Stimulated activated CD8-positive, alpha-beta memory T cell treated with anti-CD3 and anti-CD28 coated beads, Interleukin-7, amount 100 ng/mL, for 24 hours (primary cell): ENCODE measurements around the gene SRP68.
"Not testable (repeated sequence)": the region's sequence is repeated elsewhere in the genome, so short reads cannot be mapped to it uniquely, and the experiment has no call there.

Source experiments
- DNase-seq: peaks from one replicate; pipeline ENCODE4 v3.0.0-alpha.2; 2020; ENCODE audit warnings: low read depth

SRP68 gene

GRCh38 chr17:76089680-76090516, 17.6 kb upstream of the SRP68 start:
- no peak for DNase-seq

GRCh38 chr17:76088868-76089576, 16.7 kb upstream of the SRP68 start:
- no peak for DNase-seq

GRCh38 chr17:76088041-76088867, 15.9 kb upstream of the SRP68 start:
- DNase-seq, result no peak

DNA sequence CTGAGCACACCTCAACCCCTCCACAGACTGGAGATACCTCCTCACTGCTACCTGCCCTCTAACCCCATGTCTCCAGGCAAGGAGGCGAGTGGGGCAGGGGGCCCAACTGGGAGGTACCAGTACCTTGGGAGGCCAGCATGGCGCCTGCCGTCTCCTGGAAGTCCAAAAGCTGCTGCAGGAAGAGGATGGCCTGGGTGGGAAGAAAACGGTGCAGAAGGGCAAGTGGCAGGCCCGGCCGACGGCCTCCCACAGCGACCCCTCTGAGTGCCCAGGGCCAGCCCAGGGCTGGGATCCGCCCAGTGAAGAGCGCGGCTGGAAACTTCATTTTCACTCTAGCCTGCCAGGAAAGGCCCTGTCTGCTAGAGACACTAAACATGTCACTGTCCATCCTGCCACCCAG, 15.2 kb upstream of the SRP68 start:
- no peak for DNase-seq

DNA sequence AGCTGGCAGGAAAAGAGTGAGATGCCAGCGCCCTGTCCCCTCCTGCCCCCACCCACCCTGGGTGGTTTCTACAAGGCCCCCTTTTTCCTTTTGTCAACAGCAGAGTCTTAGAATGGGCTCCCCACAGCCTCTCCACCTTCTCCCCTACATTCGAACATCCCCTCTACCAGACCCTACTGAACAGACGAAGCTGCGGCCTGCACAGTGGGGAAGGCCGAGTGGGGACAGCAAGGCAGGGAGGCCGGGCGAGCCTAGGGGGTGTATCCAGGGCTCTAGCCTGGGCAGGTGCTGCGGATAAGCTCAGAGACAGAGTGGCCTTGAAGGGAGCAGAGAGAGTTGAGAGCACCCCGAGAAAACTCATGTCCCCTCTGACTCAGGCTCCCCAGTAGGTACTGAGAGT, 14.1 kb upstream of the SRP68 start:
- DNase-seq, result no peak

GRCh38 chr17:76085731-76086366, 13.5 kb upstream of the SRP68 start:
- no peak for DNase-seq

GRCh38 chr17:76085066-76085730, 12.9 kb upstream of the SRP68 start:
- no peak for DNase-seq

DNA sequence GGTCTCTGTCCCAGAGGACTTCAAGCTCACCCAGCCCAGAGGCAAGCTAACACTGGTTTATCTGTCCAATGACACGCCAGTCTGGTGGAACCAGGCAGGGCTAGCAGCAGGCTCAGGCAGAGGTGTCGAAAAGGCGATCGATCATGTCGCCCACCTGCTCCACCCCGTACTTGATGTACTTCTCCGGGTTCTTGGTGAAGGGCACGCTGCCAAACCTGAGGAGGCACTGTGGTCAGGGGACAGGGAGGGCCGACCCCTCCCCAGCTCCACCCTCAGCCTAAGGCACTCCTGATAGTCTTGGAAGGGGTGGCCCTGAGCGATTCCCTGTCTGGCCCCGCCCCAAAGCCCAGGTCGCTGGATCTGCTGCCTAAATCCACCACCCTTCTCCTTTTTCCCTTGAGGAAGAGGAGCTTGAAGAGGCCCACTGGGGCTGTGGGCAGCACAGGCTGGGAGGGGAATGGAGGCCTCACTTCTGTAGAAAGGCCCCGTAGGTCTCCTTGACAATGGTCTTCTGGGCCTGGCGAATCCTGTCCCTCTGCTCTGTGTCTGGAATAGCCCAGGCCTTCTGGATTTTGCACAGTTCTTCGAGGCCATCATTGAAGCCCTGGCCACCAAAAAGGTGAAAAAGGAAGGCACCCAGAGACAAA, 11.3 kb upstream of the SRP68 start:
- DNase-seq, result no peak

GRCh38 chr17:76082326-76083251, 10.3 kb upstream of the SRP68 start:
- DNase-seq, result no peak

DNA sequence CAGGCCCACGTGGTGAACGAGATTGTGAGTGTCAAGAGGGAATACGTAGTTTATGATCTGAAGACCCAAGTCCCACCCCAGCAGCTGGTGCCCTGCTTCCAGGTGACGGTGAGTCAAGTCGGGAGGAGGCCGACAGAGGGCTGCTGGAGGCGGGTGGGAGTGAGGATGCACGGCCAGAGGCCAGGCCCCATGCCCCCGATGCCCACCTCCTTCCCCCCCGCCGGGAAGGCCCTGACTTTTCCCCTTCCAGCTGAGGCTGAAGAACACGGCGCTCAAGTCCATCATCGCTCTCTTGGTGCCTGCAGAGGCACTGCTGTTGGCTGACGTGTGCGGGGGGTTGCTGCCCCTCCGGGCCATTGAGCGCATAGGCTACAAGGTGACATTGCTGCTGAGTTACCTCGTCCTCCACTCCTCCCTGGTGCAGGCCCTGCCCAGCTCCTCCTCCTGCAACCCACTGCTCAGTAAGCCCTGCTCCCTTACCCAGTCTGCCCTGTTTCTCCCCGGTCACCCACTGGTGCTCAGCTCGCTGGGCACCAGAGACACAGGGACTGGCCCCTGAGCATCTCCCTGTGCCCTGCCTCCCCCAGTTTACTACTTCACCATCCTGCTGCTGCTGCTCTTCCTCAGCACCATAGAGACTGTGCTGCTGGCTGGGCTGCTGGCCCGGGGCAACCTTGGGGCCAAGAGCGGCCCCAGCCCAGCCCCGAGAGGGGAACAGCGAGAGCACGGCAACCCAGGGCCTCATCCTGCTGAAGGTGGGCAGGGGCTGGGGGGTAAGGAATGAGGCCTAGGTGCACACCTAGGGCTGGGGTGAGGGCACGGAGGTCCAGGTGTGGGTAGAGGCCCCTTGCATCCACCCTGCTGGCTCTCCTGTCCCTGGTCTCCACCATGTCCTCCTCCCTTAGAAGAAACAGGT, 9.2 kb upstream of the SRP68 start:
- DNase-seq, result no peak

DNA sequence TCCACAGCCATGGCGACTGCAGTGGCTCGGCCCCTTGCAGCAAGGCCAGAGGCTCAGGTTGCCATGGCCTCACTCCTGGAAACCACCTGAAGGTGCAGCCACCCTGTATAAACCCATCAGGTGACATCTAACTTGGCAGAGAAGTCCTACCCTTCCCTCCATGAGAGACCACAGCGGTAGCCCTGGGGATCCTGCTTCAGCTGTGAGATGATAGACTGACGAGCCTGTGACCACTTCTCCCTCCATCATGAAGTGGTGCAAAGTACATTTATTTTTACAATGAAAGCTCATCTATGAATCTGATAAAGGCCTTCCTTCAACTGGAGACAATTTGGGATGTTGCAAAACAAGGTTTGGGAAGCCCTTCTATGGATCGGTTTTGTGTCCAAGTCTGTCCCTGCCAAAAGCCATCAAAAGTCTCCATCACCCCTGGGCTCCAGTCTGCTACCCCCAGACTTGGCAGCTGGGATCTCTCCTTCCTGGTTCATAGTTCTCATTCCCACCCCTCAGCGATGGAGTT, 8.5 kb upstream of the SRP68 start:
- no peak for DNase-seq

- no peak for DNase-seq
Observed at GRCh38 chr17:76079956-76080767, 7.8 kb upstream of the SRP68 start.

DNA sequence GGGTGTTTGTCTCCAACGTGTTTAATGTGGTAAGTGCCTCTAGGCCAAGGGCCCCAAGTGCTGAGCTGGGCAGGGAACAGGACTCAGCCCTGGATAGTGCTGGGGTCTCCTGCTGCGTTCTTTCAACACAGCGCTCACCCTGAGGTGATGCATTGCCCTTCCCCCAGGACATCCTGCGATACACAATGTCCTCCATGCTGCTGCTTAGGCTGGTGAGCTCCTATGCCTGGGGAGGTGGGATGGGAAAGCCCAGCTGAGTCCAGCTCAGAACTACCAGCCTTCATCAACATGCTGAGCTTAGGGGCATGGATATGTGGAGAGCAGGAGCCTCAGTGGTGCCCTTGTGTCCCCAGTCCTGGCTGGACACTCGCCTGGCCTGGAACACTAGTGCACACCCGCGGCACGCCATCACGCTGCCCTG, 7.2 kb upstream of the SRP68 start:
- no peak for DNase-seq

DNA sequence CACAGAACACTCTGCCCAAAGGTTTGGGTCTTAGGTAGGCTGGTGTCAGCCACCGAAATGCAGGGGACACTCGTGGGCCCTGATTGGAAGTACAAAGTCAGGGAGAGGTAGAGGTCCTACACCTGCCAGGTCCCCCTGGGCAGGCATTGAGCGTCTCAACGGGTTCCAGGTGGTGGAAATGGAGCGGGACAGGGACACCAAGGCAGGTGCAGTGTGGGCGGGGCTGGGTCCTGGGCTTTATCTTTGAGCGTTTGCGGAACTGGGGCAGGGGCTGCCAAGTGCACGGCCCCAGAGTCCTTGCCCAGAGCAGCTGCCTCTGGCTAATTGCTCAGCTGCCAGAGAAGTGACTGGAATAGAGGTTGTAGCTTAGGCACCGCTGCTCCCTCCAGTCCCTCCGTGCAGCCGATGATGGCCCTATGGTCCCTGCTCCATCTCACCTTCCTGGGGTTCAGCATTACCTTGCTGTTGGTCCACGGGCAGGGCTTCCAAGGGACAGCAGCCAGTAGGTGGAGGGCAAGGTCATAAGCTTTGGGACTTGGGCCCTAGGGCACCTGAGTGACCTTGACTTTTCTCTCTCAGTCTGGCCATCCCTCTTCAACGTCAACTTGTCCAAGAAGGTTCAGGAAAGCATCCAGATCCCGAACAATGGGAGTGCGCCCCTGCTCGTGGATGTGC, 6.7 kb upstream of the SRP68 start, which contains the start of gene ZACN:
Gene ZACN, plus strand, starts transcription at position 323 of the 675 bp plus-strand sequence. Its CDS starts 83 bp downstream, at position 406.
- no peak for DNase-seq

DNA sequence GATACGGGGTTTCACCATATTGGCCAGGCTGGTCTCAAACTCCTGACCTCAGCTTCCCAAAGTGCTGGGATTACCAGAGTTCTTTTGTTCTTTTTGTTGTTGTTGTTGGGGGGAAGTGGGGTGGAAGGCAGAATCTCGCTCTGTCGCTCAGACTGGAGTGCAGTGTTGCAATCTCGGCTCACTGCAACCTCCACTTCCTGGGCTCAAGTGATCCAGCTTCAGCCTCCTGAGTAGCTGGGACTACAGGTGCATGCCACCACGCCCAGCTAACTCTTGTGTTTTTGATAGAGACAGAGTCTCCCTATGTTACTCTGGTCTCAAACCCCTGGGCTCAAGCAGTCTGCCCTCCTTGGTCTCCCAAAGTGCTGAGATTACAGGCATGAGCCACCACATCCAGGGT, 6.1 kb upstream of the SRP68 start:
- DNase-seq, result not testable (repeated sequence)

- no peak for DNase-seq
Observed at GRCh38 chr17:76077584-76078110, 5.3 kb upstream of the SRP68 start.
